Activated naive CD8-positive, alpha-beta T cell treated with anti-CD3 and anti-CD28 coated beads, Interleukin-2, amount 50 U/mL, for 24 hours (primary cell): ENCODE results near the gene TCF7L2.

Source experiments
- ATAC-seq: fragments of 150-1000 bp; cut with Tn5 transposase; one replicate; pipeline ENCODE4 v1.10.0; 2021
- DNase-seq: peaks from one replicate; pipeline ENCODE4 v3.0.0; 2021
- H3K27ac Mint-ChIP-seq: one replicate; pipeline ENCODE4 v1.8.0; 2021; ENCODE audit warnings: mild to moderate bottlenecking, mixed read lengths
- H3K27me3 Mint-ChIP-seq: one replicate; pipeline ENCODE4 v1.8.0; 2021; ENCODE audit warnings: mixed read lengths
- H3K36me3 Mint-ChIP-seq: one replicate; pipeline ENCODE4 v1.8.0; 2021; ENCODE audit warnings: low read depth, mixed read lengths
- H3K4me1 Mint-ChIP-seq: one replicate; pipeline ENCODE4 v1.8.0; 2021; ENCODE audit warnings: mixed read lengths
- H3K4me3 Mint-ChIP-seq: one replicate; pipeline ENCODE4 v1.8.0; 2021; ENCODE audit warnings: mild to moderate bottlenecking, moderate library complexity, mixed read lengths
- H3K9me3 Mint-ChIP-seq: one replicate; pipeline ENCODE4 v1.8.0; 2021; ENCODE audit warnings: mixed read lengths

TCF7L2 gene

GRCh38 chr10:113126229-113127201, 176.5 kb downstream of the TCF7L2 start:
- ATAC-seq (peak; percentile 99), DNase-seq (peak; percentile 62)
- no peak overlapping the region for H3K27ac Mint-ChIP-seq
- H3K4me1 Mint-ChIP-seq: peaks cover 5% of the 10 kb centered on the region
- peaks cover 50% of the 10 kb centered on the region for H3K27me3 Mint-ChIP-seq
- no peaks in the 10 kb centered on the region for H3K36me3 Mint-ChIP-seq
- H3K9me3 Mint-ChIP-seq: no peaks in the 10 kb centered on the region
- H3K4me3 Mint-ChIP-seq: peak overlapping the region; percentile 60

GRCh38 chr10:113127261-113127900, 177.3 kb downstream of the TCF7L2 start:
- H3K27me3 Mint-ChIP-seq: peaks cover 50% of the 10 kb centered on the region
- H3K9me3 Mint-ChIP-seq: no peaks in the 10 kb centered on the region
- no peak overlapping the region for H3K27ac Mint-ChIP-seq
- no peak overlapping the region for H3K4me3 Mint-ChIP-seq
- no peaks in the 10 kb centered on the region for H3K36me3 Mint-ChIP-seq
- DNase-seq (no peak), ATAC-seq (no peak)
- peaks cover 5% of the 10 kb centered on the region for H3K4me1 Mint-ChIP-seq

- ATAC-seq: no peak
- DNase-seq: no peak
- no peak overlapping the region for H3K4me3 Mint-ChIP-seq
- H3K27me3 Mint-ChIP-seq: peaks cover 50% of the 10 kb centered on the region
- no peaks in the 10 kb centered on the region for H3K36me3 Mint-ChIP-seq
- H3K9me3 Mint-ChIP-seq: no peaks in the 10 kb centered on the region
- peaks cover 5% of the 10 kb centered on the region for H3K4me1 Mint-ChIP-seq
- H3K27ac Mint-ChIP-seq: no peak overlapping the region
Measured at GRCh38 chr10:113127901-113128283, 177.8 kb downstream of the TCF7L2 start.

GRCh38 chr10:113128450-113129070, 178.5 kb downstream of the TCF7L2 start:
- Mint-ChIP-seq H3K9me3 (no peaks in the 10 kb centered on the region), H3K4me3 (no peak overlapping the region), H3K36me3 (no peaks in the 10 kb centered on the region), H3K4me1 (peaks cover 5% of the 10 kb centered on the region), H3K27me3 (peaks cover 46% of the 10 kb centered on the region), H3K27ac (no peak overlapping the region)
- ATAC-seq (no peak), DNase-seq (no peak)

GRCh38 chr10:113129117-113129516, 179.1 kb downstream of the TCF7L2 start:
- H3K27me3 Mint-ChIP-seq: peaks cover 40% of the 10 kb centered on the region
- H3K4me1 Mint-ChIP-seq: peaks cover 5% of the 10 kb centered on the region
- DNase-seq (no peak), ATAC-seq (no peak)
- no peaks in the 10 kb centered on the region for H3K36me3 Mint-ChIP-seq
- no peak overlapping the region for H3K27ac Mint-ChIP-seq
- H3K4me3 Mint-ChIP-seq: no peak overlapping the region
- H3K9me3 Mint-ChIP-seq: no peaks in the 10 kb centered on the region

GRCh38 chr10:113130014-113130641, 180.1 kb downstream of the TCF7L2 start:
- H3K27ac Mint-ChIP-seq: no peak overlapping the region
- H3K4me3 Mint-ChIP-seq: no peak overlapping the region
- no peaks in the 10 kb centered on the region for H3K9me3 Mint-ChIP-seq
- H3K4me1 Mint-ChIP-seq: peaks cover 5% of the 10 kb centered on the region
- DNase-seq (no peak), ATAC-seq (no peak)
- H3K36me3 Mint-ChIP-seq: no peaks in the 10 kb centered on the region
- H3K27me3 Mint-ChIP-seq: peaks cover 34% of the 10 kb centered on the region

DNA sequence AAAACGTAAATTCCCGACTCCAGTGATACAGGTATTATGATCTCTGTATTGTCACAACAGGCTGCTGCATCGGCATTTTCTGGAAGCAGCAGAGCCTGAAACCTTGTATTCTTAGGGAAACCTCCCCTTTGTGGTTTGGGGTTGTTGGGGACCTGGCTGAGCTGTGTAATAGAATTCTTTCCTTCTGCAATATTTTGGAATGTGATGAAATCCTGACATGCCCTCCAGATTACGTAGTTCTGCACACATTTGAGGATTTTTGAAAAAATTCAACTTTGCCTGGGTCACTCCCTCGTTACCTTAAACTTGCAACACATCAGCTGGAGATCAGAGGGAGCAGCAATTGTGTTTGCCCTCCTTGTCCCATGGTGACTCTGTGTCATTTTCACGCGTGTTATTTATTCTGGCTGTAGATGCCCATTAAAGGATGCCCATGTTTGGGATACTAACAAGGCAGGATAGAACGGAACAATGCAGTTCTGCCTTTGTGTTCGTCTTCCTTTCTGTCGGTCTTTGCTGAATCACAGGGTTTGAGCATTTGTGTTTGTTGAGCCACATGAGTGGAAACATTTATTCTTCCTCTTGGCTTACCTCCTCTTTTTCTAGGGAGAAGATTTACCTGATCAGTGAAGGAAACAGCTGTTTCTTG, 181.7 kb downstream of the TCF7L2 start:
- Mint-ChIP-seq H3K9me3 (no peaks in the 10 kb centered on the region), H3K27me3 (peaks cover 21% of the 10 kb centered on the region), H3K4me3 (no peak overlapping the region), H3K27ac (no peak overlapping the region), H3K36me3 (no peaks in the 10 kb centered on the region), H3K4me1 (no peaks in the 10 kb centered on the region)
- DNase-seq (no peak), ATAC-seq (no peak)

DNA sequence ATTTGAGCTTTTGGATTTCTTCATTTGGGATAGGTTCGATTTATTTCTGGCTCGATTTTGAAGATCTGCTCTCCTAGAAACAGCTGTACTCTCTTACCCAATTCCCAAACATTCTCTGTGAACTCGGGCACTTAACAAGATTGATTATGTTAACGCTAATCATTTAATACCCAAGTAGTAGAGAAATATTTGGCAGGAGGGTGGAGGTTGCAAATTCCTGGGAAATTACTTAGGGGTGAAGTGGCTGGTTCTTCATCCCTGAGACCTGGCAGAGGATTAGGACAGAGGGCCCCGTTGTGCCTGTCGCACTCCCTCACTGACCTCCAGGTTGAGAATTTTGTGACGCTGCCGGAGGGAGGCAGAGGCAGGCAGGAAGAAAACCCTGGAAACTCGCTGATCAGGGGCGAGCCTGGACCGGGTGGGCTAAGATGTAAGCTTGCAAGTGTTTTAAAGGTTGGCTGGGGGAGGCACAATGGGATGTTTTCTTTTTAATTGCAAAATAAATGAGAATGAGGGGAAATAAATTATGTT, 182.6 kb downstream of the TCF7L2 start:
- H3K4me3 Mint-ChIP-seq: no peak overlapping the region
- H3K4me1 Mint-ChIP-seq: no peaks in the 10 kb centered on the region
- peaks cover 15% of the 10 kb centered on the region for H3K27me3 Mint-ChIP-seq
- H3K9me3 Mint-ChIP-seq: no peaks in the 10 kb centered on the region
- no peak for DNase-seq
- H3K36me3 Mint-ChIP-seq: no peaks in the 10 kb centered on the region
- no peak overlapping the region for H3K27ac Mint-ChIP-seq
- no peak for ATAC-seq

GRCh38 chr10:113133497-113134115, 183.6 kb downstream of the TCF7L2 start:
- Mint-ChIP-seq H3K27me3 (peaks cover 11% of the 10 kb centered on the region), H3K36me3 (no peaks in the 10 kb centered on the region)

DNA sequence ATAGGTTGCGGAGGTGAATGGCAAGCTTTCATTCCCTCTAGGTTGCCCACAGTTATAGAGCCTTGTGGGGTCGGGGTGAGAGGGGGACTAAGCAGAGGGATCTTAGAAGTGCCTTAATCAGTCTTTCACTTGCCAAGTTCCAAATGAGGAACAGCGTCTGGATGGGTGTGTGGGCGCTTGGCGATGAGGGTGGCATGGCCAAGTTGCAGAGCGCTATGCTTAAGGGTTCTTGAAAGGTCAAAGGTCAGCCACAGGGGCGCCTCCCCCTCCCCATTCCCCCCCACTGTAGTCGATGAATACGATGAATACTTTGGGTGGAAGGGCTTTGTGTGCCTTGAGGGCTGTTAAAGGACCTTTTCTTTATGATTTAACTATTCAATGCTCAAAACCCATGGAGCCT, 185.0 kb downstream of the TCF7L2 start:
- DNase-seq (no peak), ATAC-seq (no peak)
- H3K9me3 Mint-ChIP-seq: no peaks in the 10 kb centered on the region
- no peak overlapping the region for H3K27ac Mint-ChIP-seq
- H3K4me1 Mint-ChIP-seq: no peaks in the 10 kb centered on the region
- H3K27me3 Mint-ChIP-seq: peaks cover 2% of the 10 kb centered on the region
- H3K36me3 Mint-ChIP-seq: no peaks in the 10 kb centered on the region
- H3K4me3 Mint-ChIP-seq: no peak overlapping the region

More at GRCh38 chr10:113133497-113134115, 183.6 kb downstream of the TCF7L2 start:
- Mint-ChIP-seq H3K27ac (no peak overlapping the region), H3K4me3 (no peak overlapping the region), H3K4me1 (no peaks in the 10 kb centered on the region), H3K9me3 (no peaks in the 10 kb centered on the region)
- no peak for DNase-seq
- ATAC-seq: no peak

DNA sequence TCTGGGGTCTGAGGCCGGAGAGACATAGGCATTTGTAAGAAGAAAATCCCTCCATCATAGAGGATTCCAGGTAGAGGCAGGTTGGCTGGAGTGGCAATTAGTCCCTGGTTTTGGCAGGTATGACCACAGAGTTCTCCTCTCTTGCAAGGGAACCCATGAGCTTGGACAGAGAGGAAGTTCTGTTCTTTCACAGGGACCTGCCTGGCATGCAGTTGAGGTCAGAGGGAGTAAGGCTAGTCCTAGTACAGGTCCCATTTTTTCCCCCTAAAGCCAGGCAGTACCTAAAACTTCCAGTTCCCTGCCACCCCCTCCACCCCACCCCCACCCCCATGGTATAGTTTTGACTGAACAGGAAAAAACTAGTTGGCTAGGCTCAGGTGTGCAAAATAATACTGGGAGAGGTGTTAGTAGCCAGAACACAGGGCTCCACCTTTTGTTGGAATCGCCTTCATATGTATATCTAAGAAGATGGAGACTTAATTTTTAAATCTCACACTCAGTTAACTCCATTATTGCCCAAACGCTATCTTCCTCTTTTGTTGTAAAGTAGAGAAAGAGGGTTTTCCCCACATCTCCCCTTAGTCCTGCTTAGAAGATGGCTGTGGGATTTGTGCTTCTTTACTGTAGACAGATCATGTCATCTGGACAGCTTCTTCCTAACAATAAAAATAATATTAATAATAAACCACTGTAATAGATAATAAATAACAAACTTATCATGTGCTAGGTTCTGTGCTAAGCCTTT, 188.1 kb downstream of the TCF7L2 start:
- DNase-seq: no peak
- no peaks in the 10 kb centered on the region for H3K4me1 Mint-ChIP-seq
- H3K9me3 Mint-ChIP-seq: no peaks in the 10 kb centered on the region
- H3K36me3 Mint-ChIP-seq: no peaks in the 10 kb centered on the region
- no peak overlapping the region for H3K27ac Mint-ChIP-seq
- no peaks in the 10 kb centered on the region for H3K27me3 Mint-ChIP-seq
- ATAC-seq: no peak
- H3K4me3 Mint-ChIP-seq: no peak overlapping the region

- DNase-seq: no peak
- ATAC-seq: no peak
- Mint-ChIP-seq H3K4me3 (no peak overlapping the region), H3K9me3 (no peaks in the 10 kb centered on the region), H3K36me3 (no peaks in the 10 kb centered on the region), H3K27ac (no peak overlapping the region), H3K4me1 (no peaks in the 10 kb centered on the region), H3K27me3 (no peaks in the 10 kb centered on the region)
Measured at GRCh38 chr10:113138937-113139585, 189.0 kb downstream of the TCF7L2 start.

DNA sequence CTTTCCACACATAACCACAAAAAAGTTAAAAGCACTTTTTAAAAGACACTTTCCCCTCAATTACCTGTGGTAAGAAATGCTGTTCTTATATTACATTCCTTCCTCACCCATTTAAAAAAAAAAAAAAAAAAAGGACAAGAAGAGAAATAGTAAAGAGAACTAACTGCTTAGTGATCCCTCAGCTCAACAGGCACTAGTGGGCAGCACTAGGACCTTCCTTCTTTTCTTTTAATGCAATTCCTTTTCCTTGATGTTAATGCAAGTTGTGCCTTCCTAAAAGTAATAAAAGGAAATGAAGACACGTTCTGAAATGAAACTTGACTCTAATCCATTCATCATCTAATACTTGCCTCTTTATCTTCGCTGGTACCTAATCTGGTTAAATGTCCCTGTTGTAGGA, 189.7 kb downstream of the TCF7L2 start:
- Mint-ChIP-seq H3K4me1 (no peaks in the 10 kb centered on the region), H3K27me3 (no peaks in the 10 kb centered on the region), H3K4me3 (no peak overlapping the region), H3K9me3 (no peaks in the 10 kb centered on the region), H3K36me3 (no peaks in the 10 kb centered on the region), H3K27ac (no peak overlapping the region)
- no peak for DNase-seq
- ATAC-seq: no peak
